Fibroblast of lung (primary cell): Measurements from ENCODE around the gene LDLRAD4.

Experiments
- EZH2 ChIP-seq: IDR thresholded peaks from 2 replicates; pipeline ENCODE4 v1.5.1; 2012; ENCODE audit warnings: low read length, control low read depth, mild to moderate bottlenecking; ENCODE audit errors: missing control alignments
- TF ChIP-seq, protein P1 (sequence below), 2 donors: IDR thresholded peaks in 1 of 2; conservative IDR thresholded peaks in 1 of 2; 1 replicate in 1 of 2; 2 replicates in 1 of 2; pipeline ENCODE4 v1.5.1; 2011 to 2012; ENCODE audit warnings: low read length in 2 of 2, control low read depth in 1 of 2, inconsistent platforms in 1 of 2, low read depth in 1 of 2, mild to moderate bottlenecking in 1 of 2

DNA sequence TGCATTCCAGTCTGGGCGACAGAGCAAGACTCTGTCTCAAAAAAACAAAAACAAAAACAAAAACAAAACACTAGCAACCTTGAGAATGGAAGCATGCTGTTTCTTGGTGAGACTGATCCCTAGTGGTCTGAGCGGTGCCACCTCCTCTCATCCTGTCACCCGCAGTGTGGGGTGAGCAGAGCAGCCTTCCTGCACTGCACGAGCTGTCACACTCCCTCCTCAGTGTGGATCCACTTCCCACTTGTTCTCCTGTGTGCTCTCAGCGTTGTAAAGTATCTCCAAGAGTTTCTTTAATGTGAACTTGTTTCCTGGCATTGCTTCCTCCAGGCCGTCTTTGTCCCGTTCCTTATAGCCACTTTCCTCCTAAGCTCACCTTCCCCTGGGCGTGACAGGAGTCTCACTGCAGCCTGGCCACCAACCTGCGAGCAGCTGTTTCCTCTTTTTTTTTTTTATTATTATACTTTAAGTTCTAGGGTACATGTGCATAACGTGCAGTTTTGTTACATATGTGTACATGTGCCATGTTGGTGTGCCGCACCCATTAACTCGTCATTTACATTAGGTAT is 287.3 kb downstream of the LDLRAD4 start:
- TF ChIP-seq, protein P1, sequence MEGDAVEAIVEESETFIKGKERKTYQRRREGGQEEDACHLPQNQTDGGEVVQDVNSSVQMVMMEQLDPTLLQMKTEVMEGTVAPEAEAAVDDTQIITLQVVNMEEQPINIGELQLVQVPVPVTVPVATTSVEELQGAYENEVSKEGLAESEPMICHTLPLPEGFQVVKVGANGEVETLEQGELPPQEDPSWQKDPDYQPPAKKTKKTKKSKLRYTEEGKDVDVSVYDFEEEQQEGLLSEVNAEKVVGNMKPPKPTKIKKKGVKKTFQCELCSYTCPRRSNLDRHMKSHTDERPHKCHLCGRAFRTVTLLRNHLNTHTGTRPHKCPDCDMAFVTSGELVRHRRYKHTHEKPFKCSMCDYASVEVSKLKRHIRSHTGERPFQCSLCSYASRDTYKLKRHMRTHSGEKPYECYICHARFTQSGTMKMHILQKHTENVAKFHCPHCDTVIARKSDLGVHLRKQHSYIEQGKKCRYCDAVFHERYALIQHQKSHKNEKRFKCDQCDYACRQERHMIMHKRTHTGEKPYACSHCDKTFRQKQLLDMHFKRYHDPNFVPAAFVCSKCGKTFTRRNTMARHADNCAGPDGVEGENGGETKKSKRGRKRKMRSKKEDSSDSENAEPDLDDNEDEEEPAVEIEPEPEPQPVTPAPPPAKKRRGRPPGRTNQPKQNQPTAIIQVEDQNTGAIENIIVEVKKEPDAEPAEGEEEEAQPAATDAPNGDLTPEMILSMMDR (conservative IDR thresholded peaks at IDR 0.05 in 1 of 2, IDR thresholded peaks at IDR 0.05 in 1 of 2; ENCODE audit: low read depth in 1 of 2, low read length in 2 of 2): no peak
- TF ChIP-seq EZH2: no peak
